Liver (tissue), 9 donors: Measurements from ENCODE around the gene CTNNA1. TPM values are rescaled to one million over a fixed set of nuclear protein-coding genes. Genes with fewer than 3 reads are reported as not detected.

Experiments
- DNase-seq: peaks from one replicate; pipeline ENCODE4 v3.0.0-alpha.2; 2017; ENCODE audit warnings: low spot score
- H3K27ac ChIP-seq, 2 donors: one replicate each; pipeline ENCODE4 v1.7.0; 2013; ENCODE audit warnings: inconsistent platforms in 2 of 2, low read length in 2 of 2, control low read depth in 1 of 2, low read depth in 1 of 2, mild to moderate bottlenecking in 1 of 2
- H3K27me3 ChIP-seq, 4 donors: one replicate each; pipeline versions ENCODE4 v1.6.1 to v1.7.0; 2013; ENCODE audit warnings: low read length in 3 of 4, inconsistent platforms in 1 of 4, mild to moderate bottlenecking in 1 of 4, moderate library complexity in 1 of 4; ENCODE audit not compliant: control insufficient read depth in 4 of 4, insufficient read depth in 4 of 4
- H3K36me3 ChIP-seq, 4 donors: one replicate each; pipeline versions ENCODE4 v1.6.1 to v1.7.0; 2013; ENCODE audit warnings: low read length in 3 of 4, mild to moderate bottlenecking in 3 of 4, low read depth in 1 of 4, moderate library complexity in 1 of 4; ENCODE audit not compliant: control insufficient read depth in 4 of 4, insufficient read depth in 3 of 4
- H3K4me1 ChIP-seq, 4 donors: one replicate each; pipeline versions ENCODE4 v1.6.1 to v1.7.0; 2013; ENCODE audit warnings: low read length in 3 of 4, mild to moderate bottlenecking in 3 of 4, moderate library complexity in 1 of 4; ENCODE audit not compliant: control insufficient read depth in 4 of 4, insufficient read depth in 4 of 4
- H3K4me3 ChIP-seq, 3 donors: one replicate each; pipeline versions ENCODE4 v1.6.1 to v1.7.0; 2013; ENCODE audit warnings: low read length in 3 of 3, control low read depth in 1 of 3, low read depth in 1 of 3, mild to moderate bottlenecking in 1 of 3
- H3K9ac ChIP-seq, 2 donors: one replicate each; pipeline ENCODE4 v1.7.0; 2013; ENCODE audit warnings: low read length in 2 of 2, mild to moderate bottlenecking in 2 of 2, moderate library complexity in 2 of 2, control low read depth in 1 of 2, low read depth in 1 of 2
- H3K9me3 ChIP-seq, 4 donors: one replicate each; pipeline versions ENCODE4 v1.6.1 to v1.7.0; 2013; ENCODE audit warnings: low read length in 3 of 4; ENCODE audit not compliant: control insufficient read depth in 4 of 4
- EGR1 ChIP-seq, 2 donors: IDR thresholded peaks; 2 replicates each; pipeline ENCODE4 v1.6.1; 2016 to 2018; ENCODE audit warnings: antibody characterized with exemption in 2 of 2, low read depth in 2 of 2
- FOXA1 ChIP-seq: IDR thresholded peaks from 2 replicates; pipeline ENCODE4 v1.6.1; 2016; ENCODE audit warnings: antibody characterized with exemption
- FOXA2 ChIP-seq: IDR thresholded peaks from 2 replicates; pipeline ENCODE4 v1.6.1; 2016; ENCODE audit warnings: antibody characterized with exemption
- GABPA ChIP-seq, 2 donors: IDR thresholded peaks in 1 of 2; conservative IDR thresholded peaks in 1 of 2; 2 replicates each; pipeline ENCODE4 v1.6.1; 2016; ENCODE audit warnings: antibody characterized with exemption in 2 of 2, mild to moderate bottlenecking in 1 of 2, moderate library complexity in 1 of 2
- HNF4A ChIP-seq, 2 donors: conservative IDR thresholded peaks; 2 replicates each; pipeline ENCODE4 v1.6.1; 2016; ENCODE audit warnings: antibody characterized with exemption in 2 of 2, mild to moderate bottlenecking in 2 of 2
- HNF4G ChIP-seq: IDR thresholded peaks from 2 replicates; pipeline ENCODE4 v1.6.1; 2016; ENCODE audit warnings: antibody characterized with exemption
- JUND ChIP-seq, 2 donors: IDR thresholded peaks; 2 replicates each; pipeline ENCODE4 v1.6.1; 2016; ENCODE audit warnings: antibody characterized with exemption in 2 of 2
- RAD21 ChIP-seq, 2 donors: IDR thresholded peaks; 2 replicates each; pipeline ENCODE4 v1.6.1; 2016; ENCODE audit warnings: antibody characterized with exemption in 2 of 2, mild to moderate bottlenecking in 2 of 2
- RXRA ChIP-seq, 2 donors: IDR thresholded peaks; 2 replicates each; pipeline ENCODE4 v1.6.1; 2017 to 2018; ENCODE audit warnings: antibody characterized with exemption in 2 of 2, mild to moderate bottlenecking in 1 of 2
- SP1 ChIP-seq: IDR thresholded peaks from 2 replicates; pipeline ENCODE4 v1.6.1; 2018; ENCODE audit warnings: antibody characterized with exemption, mild to moderate bottlenecking
- YY1 ChIP-seq: IDR thresholded peaks from 2 replicates; pipeline ENCODE4 v1.6.1; 2016; ENCODE audit warnings: antibody characterized with exemption, mild to moderate bottlenecking
- WGBS: extraction: QIAGEN DNeasy Blood & Tissue Kit; methylation state at CpG from one replicate; pipeline ENCODE4 v1.1.7; 2013; 5-methylcytosine and 5-hydroxymethylcytosine counted together
- polyA plus RNA-seq, 2 donors: library from polyadenylated mRNA; stranded (reverse) in 1 of 2; unstranded in 1 of 2; fragments of 200-250 nt in 1 of 2; fragments of >200 nt in 1 of 2; fragmentation: Nextera tagmentation in 1 of 2; extraction: Ambion mirVana in 1 of 2; gene quantifications; one replicate each; pipeline versions ENCODE4 v1.2.1 to v1.2.3, GENCODE V29; 2013 to 2015
- total RNA-seq, 2 donors: library from RNA; depleted of rRNA; stranded (reverse); fragments of >200 nt; gene quantifications; one replicate each; pipeline ENCODE4 v1.2.3, GENCODE V29; 2014
- TF ChIP-seq, protein P1 (sequence below): fragments of 150-350 bp; IDR thresholded peaks from 2 replicates; pipeline ENCODE4 v1.5.1; 2017; ENCODE audit warnings: improper control_type of control experiment, low read depth, low read length; ENCODE audit not compliant: missing input control
- TF ChIP-seq, protein P2 (sequence below): IDR thresholded peaks from 2 replicates; pipeline ENCODE4 v1.6.1; 2016; ENCODE audit warnings: antibody characterized with exemption
- TF ChIP-seq, protein P3 (sequence below): IDR thresholded peaks from 2 replicates; pipeline ENCODE4 v1.6.1; 2016; ENCODE audit warnings: antibody characterized with exemption
- TF ChIP-seq, protein P4 (sequence below): IDR thresholded peaks from 2 replicates; pipeline ENCODE4 v1.6.1; 2016; ENCODE audit warnings: antibody characterized with exemption, mild to moderate bottlenecking
- TF ChIP-seq, protein P5 (sequence below): IDR thresholded peaks from 2 replicates; pipeline ENCODE4 v1.6.1; 2016; ENCODE audit warnings: antibody characterized with exemption
- donor health status: healthy.
- donor health status: healthy.
- donor health status: healthy.
- donor health status: healthy.
- donor health status: healthy.

Gene CTNNA1
- total and polyA plus RNA-seq, 4 donors: 39.9 to 150 (median 103) TPM

DNA sequence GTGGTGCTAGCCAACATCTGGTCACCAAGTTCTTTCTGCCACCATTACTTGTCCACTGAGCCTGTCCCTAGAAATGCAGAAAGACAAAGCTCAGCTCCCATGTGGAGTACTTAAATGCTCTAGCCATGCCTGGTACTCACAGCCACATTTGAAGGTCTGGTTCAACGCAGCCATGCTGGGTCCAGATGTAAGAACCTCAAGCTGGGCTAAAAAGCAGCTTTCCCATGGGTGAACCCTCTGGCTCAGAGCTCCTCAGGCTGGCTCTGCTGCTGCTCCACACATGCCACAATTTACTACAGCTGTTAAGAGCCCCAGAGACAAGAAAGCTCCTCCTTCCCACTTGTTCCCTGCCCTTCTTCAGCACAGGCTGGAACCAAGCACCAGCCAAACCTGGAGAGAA is 219.0 kb downstream of the CTNNA1 start:
- no peaks in the 10 kb centered on the region for H3K4me1 ChIP-seq
- H3K9ac ChIP-seq: no peak overlapping the region
- no peaks in the 10 kb centered on the region for H3K36me3 ChIP-seq

DNA sequence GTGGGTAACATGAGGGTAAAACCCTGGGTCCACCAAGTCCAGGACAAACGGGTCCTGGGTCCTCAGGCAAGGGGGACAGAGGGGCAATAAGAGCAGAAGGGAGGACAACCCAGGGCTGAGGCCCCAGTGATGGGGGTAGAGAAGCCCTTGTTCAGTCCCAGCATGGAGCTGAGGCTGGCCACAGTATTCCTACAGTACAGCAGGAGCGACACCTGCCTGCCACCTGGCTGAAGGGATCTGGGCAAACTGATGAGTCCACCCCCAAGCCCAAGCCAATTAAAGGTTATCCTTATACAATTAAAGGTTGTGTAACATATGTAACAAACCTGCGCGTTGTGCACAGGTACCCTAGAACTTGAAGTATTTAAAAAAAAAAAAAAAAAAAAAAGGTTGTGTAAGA is 219.6 kb downstream of the CTNNA1 start:
- Histone ChIP-seq H3K36me3 (no peaks in the 10 kb centered on the region), H3K9ac (no peak overlapping the region), H3K4me3 (no peak overlapping the region), H3K4me1 (no peaks in the 10 kb centered on the region), H3K27me3 (no peaks in the 10 kb centered on the region), H3K9me3 (no peaks in the 10 kb centered on the region), H3K27ac (no peak overlapping the region)
- 96% methylated on average over 4 of the region's 4 CpGs for WGBS
- no peak for DNase-seq
- no peak for TF ChIP-seq GABPA (IDR thresholded peaks at IDR 0.05 in 1 of 2, conservative IDR thresholded peaks at IDR 0.05 in 1 of 2)
- TF ChIP-seq HNF4A (conservative IDR thresholded peaks at IDR 0.05): no peak
- no peak for TF ChIP-seq JUND (IDR thresholded peaks at IDR 0.05)
- no peak for TF ChIP-seq HNF4G
- no peak for TF ChIP-seq YY1
- no peak for TF ChIP-seq FOXA2
- no peak for TF ChIP-seq SP1
- TF ChIP-seq RAD21 (IDR thresholded peaks at IDR 0.05): no peak
- TF ChIP-seq RXRA (IDR thresholded peaks at IDR 0.05): no peak
- TF ChIP-seq, protein P1, sequence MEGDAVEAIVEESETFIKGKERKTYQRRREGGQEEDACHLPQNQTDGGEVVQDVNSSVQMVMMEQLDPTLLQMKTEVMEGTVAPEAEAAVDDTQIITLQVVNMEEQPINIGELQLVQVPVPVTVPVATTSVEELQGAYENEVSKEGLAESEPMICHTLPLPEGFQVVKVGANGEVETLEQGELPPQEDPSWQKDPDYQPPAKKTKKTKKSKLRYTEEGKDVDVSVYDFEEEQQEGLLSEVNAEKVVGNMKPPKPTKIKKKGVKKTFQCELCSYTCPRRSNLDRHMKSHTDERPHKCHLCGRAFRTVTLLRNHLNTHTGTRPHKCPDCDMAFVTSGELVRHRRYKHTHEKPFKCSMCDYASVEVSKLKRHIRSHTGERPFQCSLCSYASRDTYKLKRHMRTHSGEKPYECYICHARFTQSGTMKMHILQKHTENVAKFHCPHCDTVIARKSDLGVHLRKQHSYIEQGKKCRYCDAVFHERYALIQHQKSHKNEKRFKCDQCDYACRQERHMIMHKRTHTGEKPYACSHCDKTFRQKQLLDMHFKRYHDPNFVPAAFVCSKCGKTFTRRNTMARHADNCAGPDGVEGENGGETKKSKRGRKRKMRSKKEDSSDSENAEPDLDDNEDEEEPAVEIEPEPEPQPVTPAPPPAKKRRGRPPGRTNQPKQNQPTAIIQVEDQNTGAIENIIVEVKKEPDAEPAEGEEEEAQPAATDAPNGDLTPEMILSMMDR: no peak
- TF ChIP-seq FOXA1: no peak
- TF ChIP-seq, protein P2, sequence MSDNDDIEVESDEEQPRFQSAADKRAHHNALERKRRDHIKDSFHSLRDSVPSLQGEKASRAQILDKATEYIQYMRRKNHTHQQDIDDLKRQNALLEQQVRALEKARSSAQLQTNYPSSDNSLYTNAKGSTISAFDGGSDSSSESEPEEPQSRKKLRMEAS: no peak
- TF ChIP-seq, protein P3, sequence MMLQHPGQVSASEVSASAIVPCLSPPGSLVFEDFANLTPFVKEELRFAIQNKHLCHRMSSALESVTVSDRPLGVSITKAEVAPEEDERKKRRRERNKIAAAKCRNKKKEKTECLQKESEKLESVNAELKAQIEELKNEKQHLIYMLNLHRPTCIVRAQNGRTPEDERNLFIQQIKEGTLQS: no peak
- no peak for TF ChIP-seq EGR1 (IDR thresholded peaks at IDR 0.05; ENCODE audit: low read depth in 2 of 2)
- TF ChIP-seq, protein P4, sequence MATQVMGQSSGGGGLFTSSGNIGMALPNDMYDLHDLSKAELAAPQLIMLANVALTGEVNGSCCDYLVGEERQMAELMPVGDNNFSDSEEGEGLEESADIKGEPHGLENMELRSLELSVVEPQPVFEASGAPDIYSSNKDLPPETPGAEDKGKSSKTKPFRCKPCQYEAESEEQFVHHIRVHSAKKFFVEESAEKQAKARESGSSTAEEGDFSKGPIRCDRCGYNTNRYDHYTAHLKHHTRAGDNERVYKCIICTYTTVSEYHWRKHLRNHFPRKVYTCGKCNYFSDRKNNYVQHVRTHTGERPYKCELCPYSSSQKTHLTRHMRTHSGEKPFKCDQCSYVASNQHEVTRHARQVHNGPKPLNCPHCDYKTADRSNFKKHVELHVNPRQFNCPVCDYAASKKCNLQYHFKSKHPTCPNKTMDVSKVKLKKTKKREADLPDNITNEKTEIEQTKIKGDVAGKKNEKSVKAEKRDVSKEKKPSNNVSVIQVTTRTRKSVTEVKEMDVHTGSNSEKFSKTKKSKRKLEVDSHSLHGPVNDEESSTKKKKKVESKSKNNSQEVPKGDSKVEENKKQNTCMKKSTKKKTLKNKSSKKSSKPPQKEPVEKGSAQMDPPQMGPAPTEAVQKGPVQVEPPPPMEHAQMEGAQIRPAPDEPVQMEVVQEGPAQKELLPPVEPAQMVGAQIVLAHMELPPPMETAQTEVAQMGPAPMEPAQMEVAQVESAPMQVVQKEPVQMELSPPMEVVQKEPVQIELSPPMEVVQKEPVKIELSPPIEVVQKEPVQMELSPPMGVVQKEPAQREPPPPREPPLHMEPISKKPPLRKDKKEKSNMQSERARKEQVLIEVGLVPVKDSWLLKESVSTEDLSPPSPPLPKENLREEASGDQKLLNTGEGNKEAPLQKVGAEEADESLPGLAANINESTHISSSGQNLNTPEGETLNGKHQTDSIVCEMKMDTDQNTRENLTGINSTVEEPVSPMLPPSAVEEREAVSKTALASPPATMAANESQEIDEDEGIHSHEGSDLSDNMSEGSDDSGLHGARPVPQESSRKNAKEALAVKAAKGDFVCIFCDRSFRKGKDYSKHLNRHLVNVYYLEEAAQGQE: no peak

More for the DNA sequence above, 219.0 kb downstream of the CTNNA1 start:
- WGBS: 100% methylated on average over 1 of the region's 1 CpG
- Histone ChIP-seq H3K4me3 (no peak overlapping the region), H3K27me3 (no peaks in the 10 kb centered on the region), H3K9me3 (no peaks in the 10 kb centered on the region), H3K27ac (no peak overlapping the region)
- TF ChIP-seq, protein P4: no peak
- TF ChIP-seq JUND (IDR thresholded peaks at IDR 0.05): no peak
- TF ChIP-seq, protein P5, sequence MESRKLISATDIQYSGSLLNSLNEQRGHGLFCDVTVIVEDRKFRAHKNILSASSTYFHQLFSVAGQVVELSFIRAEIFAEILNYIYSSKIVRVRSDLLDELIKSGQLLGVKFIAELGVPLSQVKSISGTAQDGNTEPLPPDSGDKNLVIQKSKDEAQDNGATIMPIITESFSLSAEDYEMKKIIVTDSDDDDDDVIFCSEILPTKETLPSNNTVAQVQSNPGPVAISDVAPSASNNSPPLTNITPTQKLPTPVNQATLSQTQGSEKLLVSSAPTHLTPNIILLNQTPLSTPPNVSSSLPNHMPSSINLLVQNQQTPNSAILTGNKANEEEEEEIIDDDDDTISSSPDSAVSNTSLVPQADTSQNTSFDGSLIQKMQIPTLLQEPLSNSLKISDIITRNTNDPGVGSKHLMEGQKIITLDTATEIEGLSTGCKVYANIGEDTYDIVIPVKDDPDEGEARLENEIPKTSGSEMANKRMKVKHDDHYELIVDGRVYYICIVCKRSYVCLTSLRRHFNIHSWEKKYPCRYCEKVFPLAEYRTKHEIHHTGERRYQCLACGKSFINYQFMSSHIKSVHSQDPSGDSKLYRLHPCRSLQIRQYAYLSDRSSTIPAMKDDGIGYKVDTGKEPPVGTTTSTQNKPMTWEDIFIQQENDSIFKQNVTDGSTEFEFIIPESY: no peak
- no peak for TF ChIP-seq FOXA2
- no peak for DNase-seq
